ENCODE measurements around the gene GRID2.

Gene GRID2

DNA sequence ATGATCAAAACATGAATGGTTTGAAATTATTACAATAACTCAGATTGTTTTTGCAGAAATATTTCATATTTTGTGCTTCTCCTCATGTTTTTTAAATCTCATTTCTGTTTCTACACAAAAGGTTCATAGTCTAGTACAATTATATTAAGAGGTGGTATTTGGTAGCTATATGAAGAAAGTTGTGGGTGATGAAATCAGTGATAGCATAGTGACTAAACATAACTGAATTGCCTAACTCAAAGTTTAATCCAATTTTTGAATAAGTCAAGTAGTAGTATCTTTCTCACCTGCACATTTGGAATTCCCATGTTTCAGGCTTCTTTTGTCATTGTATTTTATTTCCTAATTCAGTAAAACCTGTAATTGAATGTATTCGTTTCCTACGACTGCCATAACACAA is 648.7 kb downstream of the GRID2 start:
- ATAC-seq: no peak
- DNase-seq (ENCODE audit: low spot score in 2 of 2): no peak
- H3K4me3 Mint-ChIP-seq: no peak overlapping the region
- no peaks in the 10 kb centered on the region for H3K36me3 Mint-ChIP-seq
- H3K4me1 Mint-ChIP-seq: no peaks in the 10 kb centered on the region
- peaks cover 3% of the 10 kb centered on the region for H3K9me3 Mint-ChIP-seq
- H3K27ac Mint-ChIP-seq: no peak overlapping the region

- no peaks in the 10 kb centered on the region for H3K36me3 Mint-ChIP-seq
- no peak overlapping the region for H3K4me3 Mint-ChIP-seq
- no peaks in the 10 kb centered on the region for H3K4me1 Mint-ChIP-seq
- DNase-seq (ENCODE audit: low spot score in 2 of 2) (no peak), ATAC-seq (no peak)
- H3K27ac Mint-ChIP-seq: no peak overlapping the region
- peaks cover 3% of the 10 kb centered on the region for H3K9me3 Mint-ChIP-seq
These were observed 649.1 kb downstream of the GRID2 start for GRCh38 chr4:92952897-92953296.

- Mint-ChIP-seq H3K36me3 (no peaks in the 10 kb centered on the region), H3K4me3 (no peak overlapping the region), H3K4me1 (no peaks in the 10 kb centered on the region), H3K9me3 (peaks cover 3% of the 10 kb centered on the region), H3K27ac (no peak overlapping the region)
- DNase-seq (ENCODE audit: low spot score in 2 of 2) (no peak), ATAC-seq (no peak)
These were observed 649.7 kb downstream of the GRID2 start for GRCh38 chr4:92953462-92953861.

GRCh38 chr4:92961881-92962280 is 658.1 kb downstream of the GRID2 start:
- no peaks in the 10 kb centered on the region for H3K36me3 Mint-ChIP-seq
- ATAC-seq (no peak), DNase-seq (ENCODE audit: low spot score in 2 of 2) (no peak)
- peaks cover 23% of the 10 kb centered on the region for H3K9me3 Mint-ChIP-seq
- H3K27ac Mint-ChIP-seq: no peak overlapping the region
- H3K4me1 Mint-ChIP-seq: no peaks in the 10 kb centered on the region
- H3K4me3 Mint-ChIP-seq: no peak overlapping the region

DNA sequence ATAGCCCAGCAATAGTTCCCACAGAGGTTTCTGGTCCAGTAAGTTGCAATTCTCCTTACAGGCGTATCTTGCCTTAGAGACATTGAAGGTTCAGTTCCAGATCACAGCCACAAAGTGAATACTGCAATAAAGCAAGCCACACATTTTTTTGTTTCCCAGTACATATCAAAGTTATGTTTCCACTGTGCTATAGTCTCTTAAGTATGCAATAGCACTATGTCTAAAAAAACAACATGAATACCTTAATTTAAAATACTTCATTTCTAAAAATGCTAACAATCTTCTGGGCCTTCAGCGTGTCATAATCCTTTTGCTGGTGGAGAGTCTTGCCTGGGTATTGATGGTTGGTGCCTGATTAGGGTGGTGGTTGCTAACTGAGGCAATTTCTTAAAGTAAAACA is 659.1 kb downstream of the GRID2 start:
- no peak overlapping the region for H3K4me3 Mint-ChIP-seq
- H3K36me3 Mint-ChIP-seq: no peaks in the 10 kb centered on the region
- H3K27ac Mint-ChIP-seq: no peak overlapping the region

GRCh38 chr4:92968556-92968955 is 664.8 kb downstream of the GRID2 start:
- ATAC-seq: no peak
- Mint-ChIP-seq H3K4me3 (no peak overlapping the region), H3K4me1 (no peaks in the 10 kb centered on the region), H3K27ac (no peak overlapping the region), H3K36me3 (no peaks in the 10 kb centered on the region), H3K9me3 (peaks cover 15% of the 10 kb centered on the region)
- DNase-seq (ENCODE audit: low spot score in 2 of 2): no peak

More for the DNA sequence above, 659.1 kb downstream of the GRID2 start:
- peaks cover 23% of the 10 kb centered on the region for H3K9me3 Mint-ChIP-seq
- DNase-seq (ENCODE audit: low spot score in 2 of 2) (no peak), ATAC-seq (no peak)
- H3K4me1 Mint-ChIP-seq: no peaks in the 10 kb centered on the region

- DNase-seq (ENCODE audit: low spot score in 2 of 2) (no peak), ATAC-seq (no peak)
- H3K9me3 Mint-ChIP-seq: peaks cover 15% of the 10 kb centered on the region
- no peaks in the 10 kb centered on the region for H3K36me3 Mint-ChIP-seq
- no peaks in the 10 kb centered on the region for H3K4me1 Mint-ChIP-seq
- no peak overlapping the region for H3K4me3 Mint-ChIP-seq
- H3K27ac Mint-ChIP-seq: no peak overlapping the region
These were observed 665.2 kb downstream of the GRID2 start for GRCh38 chr4:92968996-92969395.

GRCh38 chr4:92969650-92970379 is 666.0 kb downstream of the GRID2 start:
- Mint-ChIP-seq H3K36me3 (no peaks in the 10 kb centered on the region), H3K27ac (no peak overlapping the region), H3K9me3 (peaks cover 14% of the 10 kb centered on the region), H3K4me3 (no peak overlapping the region), H3K4me1 (no peaks in the 10 kb centered on the region)
- no peak for ATAC-seq
- no peak for DNase-seq (ENCODE audit: low spot score in 2 of 2)

GRCh38 chr4:92970996-92971395 is 667.2 kb downstream of the GRID2 start:
- Mint-ChIP-seq H3K9me3 (peaks cover 12% of the 10 kb centered on the region), H3K4me3 (no peak overlapping the region), H3K36me3 (no peaks in the 10 kb centered on the region), H3K27ac (no peak overlapping the region), H3K4me1 (no peaks in the 10 kb centered on the region)
- DNase-seq (ENCODE audit: low spot score in 2 of 2): no peak
- no peak for ATAC-seq

- ATAC-seq (no peak), DNase-seq (ENCODE audit: low spot score in 2 of 2) (no peak)
- Mint-ChIP-seq H3K36me3 (no peaks in the 10 kb centered on the region), H3K4me1 (no peaks in the 10 kb centered on the region), H3K4me3 (no peak overlapping the region), H3K9me3 (no peaks in the 10 kb centered on the region), H3K27ac (no peak overlapping the region)
These were observed 684.5 kb downstream of the GRID2 start for GRCh38 chr4:92988301-92988700.

GRCh38 chr4:92992758-92993157 is 689.0 kb downstream of the GRID2 start:
- DNase-seq (ENCODE audit: low spot score in 2 of 2) (no peak), ATAC-seq (no peak)
- Mint-ChIP-seq H3K4me1 (no peaks in the 10 kb centered on the region), H3K36me3 (no peaks in the 10 kb centered on the region), H3K9me3 (no peaks in the 10 kb centered on the region), H3K27ac (no peak overlapping the region), H3K4me3 (no peak overlapping the region)

DNA sequence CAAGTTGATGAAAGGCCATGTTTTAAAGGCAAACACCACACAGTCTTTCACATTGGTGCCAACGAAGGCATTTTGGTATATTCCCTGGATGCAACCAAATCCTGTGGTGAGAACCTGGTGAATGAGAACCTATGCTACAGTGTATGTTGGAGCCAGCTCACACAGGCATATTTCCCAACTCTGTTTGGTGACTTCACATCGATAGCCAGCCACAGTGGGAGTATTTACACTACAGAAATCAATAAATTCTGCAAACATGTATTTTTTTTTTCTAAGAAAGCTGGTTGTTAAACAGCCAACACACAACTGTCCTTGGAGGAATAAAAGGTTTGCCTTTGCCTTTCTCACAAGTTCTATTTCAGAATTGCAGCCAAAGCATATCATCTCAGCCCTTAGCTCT is 691.0 kb downstream of the GRID2 start:
- H3K4me3 Mint-ChIP-seq: no peak overlapping the region
- H3K9me3 Mint-ChIP-seq: no peaks in the 10 kb centered on the region
- no peaks in the 10 kb centered on the region for H3K36me3 Mint-ChIP-seq
- H3K4me1 Mint-ChIP-seq: no peaks in the 10 kb centered on the region
- no peak overlapping the region for H3K27ac Mint-ChIP-seq
- DNase-seq (ENCODE audit: low spot score in 2 of 2): no peak
- no peak for ATAC-seq

DNA sequence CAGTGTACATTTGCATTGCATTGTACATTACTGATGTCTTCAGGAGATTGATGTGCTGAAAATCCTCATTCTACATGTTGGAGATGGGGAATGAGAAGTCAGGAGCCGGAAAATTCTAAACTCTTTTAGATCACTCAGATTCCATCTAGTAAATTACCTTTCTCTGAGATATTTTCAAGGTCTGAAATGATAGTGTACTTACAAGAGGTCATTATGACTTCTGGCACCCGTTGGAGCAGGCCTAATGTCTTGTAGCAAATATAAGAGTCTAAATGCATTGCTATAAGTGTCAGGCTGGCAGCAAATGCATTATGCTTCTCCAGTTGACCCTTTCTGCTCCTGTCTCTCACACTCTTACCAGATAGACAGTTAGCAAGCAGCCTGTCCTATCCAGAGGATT is 692.8 kb downstream of the GRID2 start:
- no peak for ATAC-seq
- no peak overlapping the region for H3K27ac Mint-ChIP-seq
- H3K9me3 Mint-ChIP-seq: no peaks in the 10 kb centered on the region
- H3K4me3 Mint-ChIP-seq: no peak overlapping the region
- no peaks in the 10 kb centered on the region for H3K36me3 Mint-ChIP-seq
- H3K4me1 Mint-ChIP-seq: no peaks in the 10 kb centered on the region
- no peak for DNase-seq (ENCODE audit: low spot score in 2 of 2)

DNA sequence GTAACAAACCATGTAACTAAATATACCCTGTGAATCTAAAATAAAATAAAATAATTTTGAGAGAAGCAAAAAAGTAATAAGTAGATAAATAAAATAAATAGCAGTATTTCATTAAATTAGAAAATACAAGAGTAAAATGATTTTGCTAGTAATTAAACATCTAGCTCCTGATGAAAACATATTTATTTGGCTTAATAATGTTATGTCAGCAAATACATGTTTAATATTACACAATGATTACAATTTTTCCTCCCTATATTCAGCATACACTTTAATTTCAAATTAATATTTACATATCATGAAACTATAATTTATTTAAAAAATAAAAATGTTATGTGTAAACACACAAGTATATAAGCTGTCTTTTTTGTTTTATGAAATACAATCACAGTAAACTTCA is 697.1 kb downstream of the GRID2 start:
- no peaks in the 10 kb centered on the region for H3K36me3 Mint-ChIP-seq
- H3K9me3 Mint-ChIP-seq: peaks cover 5% of the 10 kb centered on the region
- H3K27ac Mint-ChIP-seq: no peak overlapping the region
- DNase-seq (ENCODE audit: low spot score in 2 of 2) (no peak), ATAC-seq (no peak)
- no peak overlapping the region for H3K4me3 Mint-ChIP-seq
- H3K4me1 Mint-ChIP-seq: no peaks in the 10 kb centered on the region

DNA sequence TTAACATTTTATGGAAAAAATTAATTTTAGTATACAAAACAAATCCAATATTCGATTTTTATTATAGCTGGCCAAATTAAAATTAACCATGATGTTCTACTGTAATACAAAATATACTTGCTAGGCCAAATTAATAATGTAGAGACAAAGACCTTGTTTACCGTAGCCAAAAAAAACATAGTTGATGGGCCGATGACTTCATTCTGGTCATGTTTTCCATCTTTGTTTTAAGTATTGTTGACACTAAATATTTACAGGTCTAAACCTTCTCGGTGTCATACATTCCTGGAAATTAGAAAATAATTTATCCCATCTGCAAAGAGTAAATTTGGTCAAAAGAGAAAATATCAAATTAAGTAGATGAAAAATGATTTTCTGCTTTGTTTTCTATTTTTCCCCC is 698.5 kb downstream of the GRID2 start:
- H3K4me1 Mint-ChIP-seq: no peaks in the 10 kb centered on the region
- H3K27ac Mint-ChIP-seq: no peak overlapping the region
- DNase-seq (ENCODE audit: low spot score in 2 of 2): no peak

DNA sequence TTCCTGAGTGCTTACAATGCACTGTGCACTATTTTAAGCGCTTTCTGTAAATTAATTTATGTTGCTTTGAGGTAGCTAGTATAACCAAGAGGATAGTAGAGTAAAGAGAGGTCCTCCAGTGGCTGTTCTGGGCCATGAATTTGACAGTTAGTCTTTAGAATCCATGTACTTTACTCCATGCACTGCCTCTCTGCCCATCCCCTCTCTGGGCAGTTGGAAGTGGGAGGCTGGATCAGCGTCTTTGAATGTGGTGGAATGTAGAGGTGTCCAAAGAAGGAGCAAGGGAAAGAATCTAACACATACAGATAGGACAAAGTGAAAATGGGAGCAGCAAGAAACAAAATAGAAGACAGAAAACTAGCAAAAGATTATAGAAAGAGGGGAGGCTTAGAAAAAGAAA is 712.6 kb downstream of the GRID2 start:
- DNase-seq (ENCODE audit: low spot score in 2 of 2) (no peak), ATAC-seq (no peak)
- Mint-ChIP-seq H3K4me1 (no peaks in the 10 kb centered on the region), H3K9me3 (peaks cover 12% of the 10 kb centered on the region), H3K4me3 (no peak overlapping the region), H3K27ac (no peak overlapping the region), H3K36me3 (no peaks in the 10 kb centered on the region)

More for the DNA sequence above, 698.5 kb downstream of the GRID2 start:
- Mint-ChIP-seq H3K36me3 (no peaks in the 10 kb centered on the region), H3K4me3 (no peak overlapping the region), H3K9me3 (peaks cover 5% of the 10 kb centered on the region)
- ATAC-seq: no peak

GRCh38 chr4:93018243-93018642 is 714.5 kb downstream of the GRID2 start:
- ATAC-seq: no peak
- H3K27ac Mint-ChIP-seq: no peak overlapping the region
- no peak overlapping the region for H3K4me3 Mint-ChIP-seq
- no peaks in the 10 kb centered on the region for H3K36me3 Mint-ChIP-seq
- H3K4me1 Mint-ChIP-seq: no peaks in the 10 kb centered on the region
- peaks cover 10% of the 10 kb centered on the region for H3K9me3 Mint-ChIP-seq
- no peak for DNase-seq (ENCODE audit: low spot score in 2 of 2)
